Upper lobe of right lung (tissue), 1 donor: ENCODE data around the gene RECQL. TPM values are rescaled to one million over a fixed set of nuclear protein-coding genes. Genes with fewer than 3 reads are reported as not detected.

Experiments used
- ATAC-seq: fragments of 200-7000 bp; cut with Tn5 transposase; one replicate; pipeline ENCODE4 v1.9.1; 2020; ENCODE audit warnings: mild to moderate bottlenecking, moderate library complexity
- DNase-seq: peaks from one replicate; pipeline ENCODE4 v3.0.0-alpha.2; 2020
- H3K27ac ChIP-seq: fragments of 200-600 bp; one replicate; pipeline ENCODE4 v1.8.0; 2022
- H3K27me3 ChIP-seq: fragments of 200-600 bp; one replicate; pipeline ENCODE4 v1.8.0; 2022; ENCODE audit warnings: mild to moderate bottlenecking
- H3K36me3 ChIP-seq: fragments of 200-600 bp; one replicate; pipeline ENCODE4 v1.8.0; 2022
- H3K4me1 ChIP-seq: fragments of 200-600 bp; one replicate; pipeline ENCODE4 v1.8.0; 2022
- H3K4me3 ChIP-seq: fragments of 200-600 bp; one replicate; pipeline ENCODE4 v1.8.0; 2022; ENCODE audit warnings: mild to moderate bottlenecking
- H3K9me3 ChIP-seq: fragments of 200-600 bp; one replicate; pipeline ENCODE4 v1.8.0; 2022
- CTCF ChIP-seq: fragments of 200-600 bp; IDR thresholded peaks from one replicate; pipeline ENCODE4 v1.8.0; 2022; ENCODE audit warnings: antibody characterized with exemption
- intact Hi-C: fragments of 100-400 bp; cut with DNase I; formaldehyde crosslinking; loops from one replicate; pipeline ENCODE4 v1.11.0; 2022
- total RNA-seq: library from RNA; stranded (reverse); fragmentation: NEBNext Ultra II Directional; extraction: Animal tissue kit (Norgen Biotek cat#: 25700); gene quantifications from one replicate; pipeline ENCODE4 v1.2.1, GENCODE V29; 2021
- donor health status: DM: no; HTN: yes; CAD: no; lungs with severe emphysema.

Gene RECQL
- total RNA-seq, 1 donor from 2014 or later = 29.6 TPM

- Histone ChIP-seq H3K9me3 (no peaks in the 10 kb centered on the region), H3K36me3 (no peaks in the 10 kb centered on the region), H3K27ac (no peak overlapping the region), H3K27me3 (no peaks in the 10 kb centered on the region), H3K4me3 (peak overlapping the region; percentile 58), H3K4me1 (no peaks in the 10 kb centered on the region)
- intact Hi-C loops = no loop called here
- DNase-seq (peak; percentile 77), ATAC-seq (peak; percentile 91)
- TF ChIP-seq CTCF = no peak
Measured at GRCh38 chr12:21527451-21528180, 26.2 kb upstream of the RECQL start.

GRCh38 chr12:21526721-21527345, 25.4 kb upstream of the RECQL start:
- intact Hi-C loops = no loop called here
- Histone ChIP-seq H3K27ac (no peak overlapping the region), H3K9me3 (no peaks in the 10 kb centered on the region), H3K4me1 (no peaks in the 10 kb centered on the region), H3K27me3 (no peaks in the 10 kb centered on the region), H3K4me3 (peak overlapping the region; percentile 58), H3K36me3 (no peaks in the 10 kb centered on the region)
- no peak for DNase-seq
- no peak for ATAC-seq
- TF ChIP-seq CTCF = no peak

GRCh38 chr12:21526053-21526452, 24.6 kb upstream of the RECQL start, which contains the start of gene SPX:
TSS of gene SPX (plus strand) at chr12:21526296. CDS start at chr12:21526473, 177 bp downstream.
- intact Hi-C loops = no loop called here
- H3K4me1 ChIP-seq = no peaks in the 10 kb centered on the region
- DNase-seq (no peak), ATAC-seq (no peak)
- H3K9me3 ChIP-seq = no peaks in the 10 kb centered on the region
- no peak for TF ChIP-seq CTCF
- peak within 1 kb of the TSS; percentile 58 for H3K4me3 ChIP-seq
- no peaks in the 10 kb centered on the region for H3K27me3 ChIP-seq
- no peak within 1 kb of the TSS for H3K27ac ChIP-seq
- H3K36me3 ChIP-seq = no peaks in the 10 kb centered on the region

GRCh38 chr12:21523148-21523547, 21.7 kb upstream of the RECQL start:
- Histone ChIP-seq H3K4me3 (no peak overlapping the region), H3K36me3 (no peaks in the 10 kb centered on the region), H3K27ac (no peak overlapping the region), H3K4me1 (no peaks in the 10 kb centered on the region), H3K9me3 (no peaks in the 10 kb centered on the region), H3K27me3 (no peaks in the 10 kb centered on the region)
- no peak for ATAC-seq
- no peak for TF ChIP-seq CTCF
- intact Hi-C loops = no loop called here
- no peak for DNase-seq

GRCh38 chr12:21521541-21521940, 20.1 kb upstream of the RECQL start:
- no peaks in the 10 kb centered on the region for H3K4me1 ChIP-seq
- TF ChIP-seq CTCF = no peak
- DNase-seq = no peak
- H3K27ac ChIP-seq = no peak overlapping the region
- intact Hi-C loops = no loop called here
- peaks cover 10% of the 10 kb centered on the region for H3K36me3 ChIP-seq
- H3K9me3 ChIP-seq = no peaks in the 10 kb centered on the region
- ATAC-seq = no peak
- no peak overlapping the region for H3K4me3 ChIP-seq
- H3K27me3 ChIP-seq = no peaks in the 10 kb centered on the region
